HG03095 (cell line): ENCODE measurements around the gene EIF4G1.

Source experiments
- ATAC-seq: cut with Tn5 transposase; IDR thresholded peaks from one replicate; pipeline ENCODE4 v1.9.1; 2021; ENCODE audit warnings: moderate library complexity; ENCODE audit not compliant: unreplicated experiment

The EIF4G1 gene

DNA sequence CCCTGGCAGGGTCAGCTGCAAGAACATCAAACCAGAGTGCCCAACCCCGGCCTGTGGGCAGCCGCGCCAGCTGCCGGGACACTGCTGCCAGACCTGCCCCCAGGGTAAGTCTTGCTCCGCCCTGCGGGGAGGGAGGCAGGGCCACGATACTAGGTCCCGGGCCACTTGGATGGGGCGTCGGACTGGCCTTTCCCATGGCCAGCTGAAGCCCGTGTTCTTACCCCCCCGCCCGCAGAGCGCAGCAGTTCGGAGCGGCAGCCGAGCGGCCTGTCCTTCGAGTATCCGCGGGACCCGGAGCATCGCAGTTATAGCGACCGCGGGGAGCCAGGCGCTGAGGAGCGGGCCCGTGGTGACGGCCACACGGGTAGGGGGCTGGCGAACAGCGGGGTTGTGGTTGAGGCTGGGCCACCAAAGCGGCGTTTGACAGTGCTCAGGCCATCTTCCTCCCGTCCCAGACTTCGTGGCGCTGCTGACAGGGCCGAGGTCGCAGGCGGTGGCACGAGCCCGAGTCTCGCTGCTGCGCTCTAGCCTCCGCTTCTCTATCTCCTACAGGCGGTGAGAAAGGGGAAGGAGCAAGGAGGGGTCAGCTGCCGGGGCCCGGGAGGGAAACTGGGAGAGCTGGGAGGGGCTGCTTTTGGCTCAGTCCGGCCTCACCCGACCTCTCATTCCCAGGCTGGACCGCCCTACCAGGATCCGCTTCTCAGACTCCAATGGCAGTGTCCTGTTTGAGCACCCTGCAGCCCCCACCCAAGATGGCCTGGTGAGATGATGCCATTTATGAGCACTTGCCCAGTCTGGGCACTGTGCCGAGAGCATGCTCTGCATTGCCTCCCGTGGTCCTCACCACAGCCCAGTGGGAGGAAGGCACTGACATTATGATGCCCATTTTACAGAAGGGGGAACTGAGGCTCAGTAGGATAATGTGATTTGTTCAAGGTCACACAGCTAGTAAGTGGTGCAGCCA lies 67.1 kb downstream of the EIF4G1 start:
- no peak for ATAC-seq

DNA sequence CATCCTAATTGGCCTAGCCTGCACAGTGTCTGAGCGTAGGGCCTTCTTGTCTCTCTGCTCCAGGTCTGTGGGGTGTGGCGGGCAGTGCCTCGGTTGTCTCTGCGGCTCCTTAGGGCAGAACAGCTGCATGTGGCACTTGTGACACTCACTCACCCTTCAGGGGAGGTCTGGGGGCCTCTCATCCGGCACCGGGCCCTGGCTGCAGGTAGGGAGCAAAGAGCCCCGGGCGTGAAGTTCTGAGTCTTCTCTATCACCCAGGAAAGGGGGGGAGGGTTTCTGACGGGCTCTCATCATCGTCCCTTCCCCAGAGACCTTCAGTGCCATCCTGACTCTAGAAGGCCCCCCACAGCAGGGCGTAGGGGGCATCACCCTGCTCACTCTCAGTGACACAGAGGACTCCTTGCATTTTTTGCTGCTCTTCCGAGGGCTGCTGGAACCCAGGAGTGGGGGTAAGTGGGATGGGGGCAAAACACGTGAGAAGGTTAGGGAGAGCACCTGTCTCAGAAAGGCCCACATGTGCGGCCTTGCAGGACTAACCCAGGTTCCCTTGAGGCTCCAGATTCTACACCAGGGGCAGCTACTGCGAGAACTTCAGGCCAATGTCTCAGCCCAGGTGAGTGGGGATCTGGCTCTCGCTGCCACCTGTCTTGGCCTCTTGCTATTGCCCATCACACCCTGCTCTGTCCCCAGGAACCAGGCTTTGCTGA lies 68.1 kb downstream of the EIF4G1 start:
- no peak for ATAC-seq

DNA sequence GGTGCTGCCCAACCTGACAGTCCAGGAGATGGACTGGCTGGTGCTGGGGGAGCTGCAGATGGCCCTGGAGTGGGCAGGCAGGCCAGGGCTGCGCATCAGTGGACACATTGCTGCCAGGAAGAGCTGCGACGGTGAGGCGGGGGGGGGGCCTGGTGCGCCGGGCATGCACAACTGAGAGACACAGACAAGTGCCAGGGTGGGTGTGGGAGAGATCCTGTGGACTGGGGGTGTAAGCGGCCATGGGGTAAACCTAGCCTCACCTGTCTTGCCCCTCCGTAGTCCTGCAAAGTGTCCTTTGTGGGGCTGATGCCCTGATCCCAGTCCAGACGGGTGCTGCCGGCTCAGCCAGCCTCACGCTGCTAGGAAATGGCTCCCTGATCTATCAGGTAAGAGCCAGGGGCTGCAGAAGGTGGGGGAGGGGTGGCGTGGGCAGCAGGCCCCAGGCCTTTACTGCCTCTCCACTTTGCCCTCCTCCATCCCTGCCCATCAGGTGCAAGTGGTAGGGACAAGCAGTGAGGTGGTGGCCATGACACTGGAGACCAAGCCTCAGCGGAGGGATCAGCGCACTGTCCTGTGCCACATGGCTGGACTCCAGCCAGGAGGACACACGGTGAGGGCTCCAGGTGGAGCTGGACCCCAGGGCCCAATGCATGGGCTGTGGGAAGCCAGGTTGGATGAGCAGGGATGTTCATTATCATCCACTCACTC lies 68.8 kb downstream of the EIF4G1 start:
- ATAC-seq, result no peak

DNA sequence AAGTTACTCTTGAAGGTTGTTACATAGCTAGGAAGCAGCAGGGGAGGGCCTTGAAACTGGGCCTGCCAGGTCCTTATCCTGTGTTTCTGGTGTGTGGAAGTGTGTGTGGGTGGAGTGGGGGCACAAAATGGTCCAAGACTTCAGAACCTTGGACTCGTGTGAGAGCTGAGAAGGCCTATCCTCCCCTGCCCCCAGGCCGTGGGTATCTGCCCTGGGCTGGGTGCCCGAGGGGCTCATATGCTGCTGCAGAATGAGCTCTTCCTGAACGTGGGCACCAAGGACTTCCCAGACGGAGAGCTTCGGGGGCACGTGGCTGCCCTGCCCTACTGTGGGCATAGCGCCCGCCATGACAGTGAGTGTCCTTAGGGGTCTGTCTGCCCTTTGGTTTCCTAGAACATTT lies 69.9 kb downstream of the EIF4G1 start:
- no peak for ATAC-seq
